ENCODE results near the gene PXT1. TPM values are rescaled to one million over a fixed set of nuclear protein-coding genes. Genes with fewer than 3 reads are reported as not detected.

Gene PXT1
- polyA plus RNA-seq, 1 experiment, result not detected

DNA sequence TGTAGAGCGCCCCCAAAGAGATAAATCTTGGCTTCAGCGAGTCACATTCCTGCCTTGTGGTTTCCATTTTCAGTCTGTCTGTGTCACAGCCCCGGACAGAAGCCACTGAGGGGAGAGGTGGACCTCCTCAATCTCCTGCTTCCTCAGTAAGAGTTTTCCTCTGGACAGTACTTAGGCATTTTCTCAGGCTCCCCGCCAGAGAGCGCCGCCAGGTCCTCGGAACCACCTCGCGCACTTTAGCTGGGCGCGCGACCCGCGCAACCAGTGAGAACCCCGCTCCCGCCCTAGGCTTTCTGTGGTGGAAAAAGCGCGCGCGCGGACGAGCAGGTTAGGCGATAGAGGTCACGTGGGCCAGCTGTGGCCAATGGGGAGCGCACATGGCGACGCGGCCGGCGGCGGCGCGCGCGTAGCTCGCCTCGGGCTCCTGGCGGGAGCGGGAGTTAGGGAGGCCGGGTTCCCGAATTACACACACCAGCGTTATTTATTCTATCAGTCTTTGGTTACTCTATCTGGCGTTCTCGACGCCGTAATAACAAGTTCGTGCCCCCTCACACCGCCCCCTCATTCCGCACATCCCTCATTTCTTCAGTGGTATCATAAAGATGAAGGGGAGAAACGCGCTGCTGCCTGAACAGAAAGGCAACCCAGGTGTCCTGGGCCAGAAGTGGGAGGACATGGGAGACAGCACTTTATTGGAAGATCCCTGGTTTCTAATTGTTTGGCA, 19.4 kb downstream of the PXT1 start:
- Histone ChIP-seq H3K4me3 (ENCODE audit: low read depth, low read length) (peak overlapping the region; percentile 47), H3K36me3 (ENCODE audit: control insufficient read depth, insufficient read depth, low read length) (no peaks in the 10 kb centered on the region), H3K27me3 (ENCODE audit: control insufficient read depth, insufficient read depth, low read length) (no peaks in the 10 kb centered on the region)
- ChIA-PET CTCF (interaction anchor here (0.6 to 1.7 kb wide), 10 partner anchors 8 to 157 kb away, joined by 3 to 5 read pairs (median 4); no protein-coding TSS in a partner anchor), POLR2A (no interaction called here)
- TF ChIP-seq, protein P1, sequence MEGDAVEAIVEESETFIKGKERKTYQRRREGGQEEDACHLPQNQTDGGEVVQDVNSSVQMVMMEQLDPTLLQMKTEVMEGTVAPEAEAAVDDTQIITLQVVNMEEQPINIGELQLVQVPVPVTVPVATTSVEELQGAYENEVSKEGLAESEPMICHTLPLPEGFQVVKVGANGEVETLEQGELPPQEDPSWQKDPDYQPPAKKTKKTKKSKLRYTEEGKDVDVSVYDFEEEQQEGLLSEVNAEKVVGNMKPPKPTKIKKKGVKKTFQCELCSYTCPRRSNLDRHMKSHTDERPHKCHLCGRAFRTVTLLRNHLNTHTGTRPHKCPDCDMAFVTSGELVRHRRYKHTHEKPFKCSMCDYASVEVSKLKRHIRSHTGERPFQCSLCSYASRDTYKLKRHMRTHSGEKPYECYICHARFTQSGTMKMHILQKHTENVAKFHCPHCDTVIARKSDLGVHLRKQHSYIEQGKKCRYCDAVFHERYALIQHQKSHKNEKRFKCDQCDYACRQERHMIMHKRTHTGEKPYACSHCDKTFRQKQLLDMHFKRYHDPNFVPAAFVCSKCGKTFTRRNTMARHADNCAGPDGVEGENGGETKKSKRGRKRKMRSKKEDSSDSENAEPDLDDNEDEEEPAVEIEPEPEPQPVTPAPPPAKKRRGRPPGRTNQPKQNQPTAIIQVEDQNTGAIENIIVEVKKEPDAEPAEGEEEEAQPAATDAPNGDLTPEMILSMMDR (IDR thresholded peaks at IDR 0.05; ENCODE audit: insufficient read depth, low read depth, low read length), result peak; percentile 83
- DNase-seq (ENCODE audit: low read depth), result peak; percentile 85

DNA sequence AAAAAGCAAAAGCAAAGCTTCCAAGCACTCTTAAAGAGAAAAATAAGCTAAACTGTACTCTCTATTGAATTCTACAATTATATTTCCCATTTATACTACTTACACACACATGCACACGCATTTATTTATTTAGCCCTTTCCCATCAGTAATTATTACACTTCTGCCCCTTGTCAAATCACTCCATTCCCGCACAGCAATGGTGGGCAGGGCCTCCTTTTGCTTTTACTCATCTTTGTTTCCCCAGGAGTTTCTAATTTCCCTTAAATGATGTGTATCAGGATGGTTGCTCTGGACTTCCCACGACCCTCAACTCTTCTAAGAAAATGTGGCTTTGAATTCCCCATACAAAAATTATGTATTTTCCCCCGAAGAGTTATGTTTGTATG, 19.9 kb downstream of the PXT1 start:
- CTCF ChIA-PET, result interaction anchor here (1.1 to 1.7 kb wide), 5 partner anchors 8 to 158 kb away, joined by 3 to 5 read pairs (median 4); no protein-coding TSS in a partner anchor
- Histone ChIP-seq H3K27me3 (ENCODE audit: control insufficient read depth, insufficient read depth, low read length) (no peaks in the 10 kb centered on the region), H3K36me3 (ENCODE audit: control insufficient read depth, insufficient read depth, low read length) (no peaks in the 10 kb centered on the region), H3K4me3 (ENCODE audit: low read depth, low read length) (peak overlapping the region; percentile 26)
- POLR2A ChIA-PET, result no interaction called here
- TF ChIP-seq, protein P1 (IDR thresholded peaks at IDR 0.05; ENCODE audit: insufficient read depth, low read depth, low read length), result no peak
- no peak for DNase-seq (ENCODE audit: low read depth)

DNA sequence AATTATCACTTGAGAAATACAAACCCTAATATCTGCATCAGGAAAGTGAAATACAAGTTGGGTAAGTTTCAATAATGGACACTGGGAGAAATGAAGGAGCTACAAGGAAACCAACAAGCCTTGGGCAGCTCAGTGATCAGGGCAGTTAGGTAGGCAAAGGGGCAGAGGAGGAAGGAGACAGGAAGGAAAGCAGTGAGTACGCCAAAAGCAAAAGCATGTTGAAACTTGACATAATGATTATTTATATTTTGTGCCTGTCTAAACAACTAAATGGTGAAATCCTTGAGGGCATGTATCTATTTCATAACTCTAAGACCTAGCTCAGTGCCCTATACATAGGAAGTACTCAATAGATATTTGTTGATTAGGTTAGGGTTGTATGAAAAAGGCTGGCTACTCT, 23.3 kb downstream of the PXT1 start:
- TF ChIP-seq, protein P1 (IDR thresholded peaks at IDR 0.05; ENCODE audit: insufficient read depth, low read depth, low read length), result no peak
- ChIA-PET CTCF (interaction anchor here (1.2 kb wide), 1 partner anchor 340 kb away, joined by 3 read pairs; no protein-coding TSS in a partner anchor), POLR2A (interaction anchor here (0.7 kb wide), 1 partner anchor 260 kb away, joined by 3 read pairs; no protein-coding TSS in a partner anchor)
- no peaks in the 10 kb centered on the region for H3K36me3 ChIP-seq (ENCODE audit: control insufficient read depth, insufficient read depth, low read length)
- DNase-seq (ENCODE audit: low read depth), result no peak
- H3K27me3 ChIP-seq (ENCODE audit: control insufficient read depth, insufficient read depth, low read length), result no peaks in the 10 kb centered on the region
- H3K4me3 ChIP-seq (ENCODE audit: low read depth, low read length), result no peak overlapping the region

DNA sequence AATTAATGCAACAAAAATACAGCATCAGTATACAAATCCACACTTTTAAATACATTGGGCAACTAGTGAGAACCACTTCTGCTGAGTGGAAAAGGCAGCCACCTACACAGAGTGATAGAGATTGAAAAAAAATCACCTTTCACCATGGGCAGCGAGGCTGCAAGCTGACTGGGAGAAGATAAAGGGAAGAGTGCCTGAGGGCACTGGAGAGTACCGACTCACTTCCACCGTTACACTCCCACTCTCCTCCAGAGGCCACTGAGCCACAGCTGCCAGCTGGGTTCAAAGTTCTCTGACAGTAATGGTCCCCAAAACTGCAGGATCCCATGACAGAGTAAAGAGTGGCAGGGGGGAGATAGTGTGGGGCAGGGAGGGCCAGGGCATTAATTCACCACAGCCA, 24.1 kb downstream of the PXT1 start:
- Histone ChIP-seq H3K4me3 (ENCODE audit: low read depth, low read length) (no peak overlapping the region), H3K27me3 (ENCODE audit: control insufficient read depth, insufficient read depth, low read length) (no peaks in the 10 kb centered on the region), H3K36me3 (ENCODE audit: control insufficient read depth, insufficient read depth, low read length) (no peaks in the 10 kb centered on the region)
- ChIA-PET CTCF (interaction anchor here (0.6 to 1.3 kb wide), 2 partner anchors 16 to 305 kb away, joined by 3 read pairs; no protein-coding TSS in a partner anchor), POLR2A (interaction anchor here (0.7 kb wide), 1 partner anchor 261 kb away, joined by 3 read pairs; no protein-coding TSS in a partner anchor)
- TF ChIP-seq, protein P1 (IDR thresholded peaks at IDR 0.05; ENCODE audit: insufficient read depth, low read depth, low read length), result no peak
- no peak for DNase-seq (ENCODE audit: low read depth)

DNA sequence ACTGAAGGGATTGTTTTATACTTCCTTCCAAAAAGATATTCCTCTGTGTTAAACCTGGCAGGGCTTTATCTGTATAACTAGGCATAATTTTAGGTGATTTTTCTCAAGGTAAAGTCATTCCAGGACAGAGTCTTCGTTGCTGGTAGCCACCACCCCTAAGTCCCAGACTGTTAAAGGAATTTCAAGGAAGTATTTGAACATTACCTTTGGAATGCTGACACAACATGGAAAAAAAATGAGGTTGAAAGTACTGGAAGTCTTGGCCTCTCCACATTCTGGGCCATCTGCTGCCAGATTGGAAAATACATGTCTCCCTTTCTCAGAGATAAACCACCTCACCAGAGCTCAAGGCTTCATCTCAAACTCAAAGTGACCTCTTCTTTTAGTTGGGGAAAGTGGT, 28.2 kb downstream of the PXT1 start:
- ChIA-PET CTCF (interaction anchor here (1.6 kb wide), 1 partner anchor 74 kb away, joined by 3 read pairs; no protein-coding TSS in a partner anchor), POLR2A (no interaction called here)
- Histone ChIP-seq H3K27me3 (ENCODE audit: control insufficient read depth, insufficient read depth, low read length) (no peaks in the 10 kb centered on the region), H3K36me3 (ENCODE audit: control insufficient read depth, insufficient read depth, low read length) (no peaks in the 10 kb centered on the region), H3K4me3 (ENCODE audit: low read depth, low read length) (no peak overlapping the region)
- TF ChIP-seq, protein P1 (IDR thresholded peaks at IDR 0.05; ENCODE audit: insufficient read depth, low read depth, low read length), result no peak
- no peak for DNase-seq (ENCODE audit: low read depth)
